MCF 10A (cell line): ENCODE data around the gene PDCD1. TPM values are rescaled to one million over a fixed set of nuclear protein-coding genes. Genes with fewer than 3 reads are reported as not detected.
"Not testable (repeated sequence)": the region's sequence is repeated elsewhere in the genome, so short reads cannot be mapped to it uniquely, and the experiment has no call there.

ENCODE experiments used
- BruUV-seq: library from RNA; stranded (reverse); fragments of 400-500 nt; replicated peaks from 2 replicates; lab custom pipeline; 2021; lab: Mats Ljungman, UMichigan
- CTCF ChIA-PET: fragments of 300-600 bp; sonication (Branson Sonifier 250); formaldehyde crosslinking; extraction: SDS; loops from one replicate; lab custom pipeline; 2021; ENCODE audit warnings: antibody characterized with exemption, inconsistent platforms; lab: Yijun Ruan, JAX
- POLR2A ChIA-PET: fragments of 300-600, 350-650 bp; sonication (Branson Sonifier 250); formaldehyde crosslinking; extraction: SDS; loops from one replicate; lab custom pipeline; 2020; ENCODE audit warnings: antibody characterized with exemption, inconsistent platforms; lab: Yijun Ruan, JAX
- DNase-seq: peaks from one replicate; pipeline ENCODE4 v3.0.0-alpha.2; 2018; ENCODE audit not compliant: unreplicated experiment
- H3K27ac Mint-ChIP-seq: one replicate; pipeline ENCODE4 v1.8.0; 2022; ENCODE audit warnings: mild to moderate bottlenecking, low read depth, mixed read lengths; ENCODE audit not compliant: unreplicated experiment
- H3K27me3 Mint-ChIP-seq: one replicate; pipeline ENCODE4 v1.8.0; 2022; ENCODE audit warnings: mixed read lengths; ENCODE audit not compliant: insufficient read depth, unreplicated experiment
- H3K36me3 Mint-ChIP-seq: one replicate; pipeline ENCODE4 v1.8.0; 2022; ENCODE audit warnings: mild to moderate bottlenecking, moderate library complexity, mixed read lengths; ENCODE audit not compliant: insufficient read depth, unreplicated experiment
- H3K4me1 Mint-ChIP-seq: one replicate; pipeline ENCODE4 v1.8.0; 2022; ENCODE audit warnings: mixed read lengths; ENCODE audit not compliant: insufficient read depth, unreplicated experiment
- H3K4me3 Mint-ChIP-seq: one replicate; pipeline ENCODE4 v1.8.0; 2022; ENCODE audit warnings: mild to moderate bottlenecking, moderate library complexity, mixed read lengths; ENCODE audit not compliant: unreplicated experiment
- H3K9me3 Mint-ChIP-seq: one replicate; pipeline ENCODE4 v1.8.0; 2022; ENCODE audit warnings: mixed read lengths; ENCODE audit not compliant: unreplicated experiment
- CTCF ChIP-seq: fragments of 200-600 bp; IDR thresholded peaks from one replicate; pipeline ENCODE4 v1.8.0; 2022; ENCODE audit warnings: antibody characterized with exemption, mild to moderate bottlenecking; ENCODE audit not compliant: unreplicated experiment
- intact Hi-C: fragments of 100-400 bp; cut with micrococcal nuclease; formaldehyde crosslinking; loops from 2 replicates; pipeline ENCODE4 v1.14.1; 2022
- total RNA-seq: library from RNA; stranded (reverse); gene quantifications from 2 replicates; pipeline ENCODE4 v1.2.3, GENCODE V29; 2022

The PDCD1 gene
- total RNA-seq, 1 experiment from 2014 or later: not detected

DNA sequence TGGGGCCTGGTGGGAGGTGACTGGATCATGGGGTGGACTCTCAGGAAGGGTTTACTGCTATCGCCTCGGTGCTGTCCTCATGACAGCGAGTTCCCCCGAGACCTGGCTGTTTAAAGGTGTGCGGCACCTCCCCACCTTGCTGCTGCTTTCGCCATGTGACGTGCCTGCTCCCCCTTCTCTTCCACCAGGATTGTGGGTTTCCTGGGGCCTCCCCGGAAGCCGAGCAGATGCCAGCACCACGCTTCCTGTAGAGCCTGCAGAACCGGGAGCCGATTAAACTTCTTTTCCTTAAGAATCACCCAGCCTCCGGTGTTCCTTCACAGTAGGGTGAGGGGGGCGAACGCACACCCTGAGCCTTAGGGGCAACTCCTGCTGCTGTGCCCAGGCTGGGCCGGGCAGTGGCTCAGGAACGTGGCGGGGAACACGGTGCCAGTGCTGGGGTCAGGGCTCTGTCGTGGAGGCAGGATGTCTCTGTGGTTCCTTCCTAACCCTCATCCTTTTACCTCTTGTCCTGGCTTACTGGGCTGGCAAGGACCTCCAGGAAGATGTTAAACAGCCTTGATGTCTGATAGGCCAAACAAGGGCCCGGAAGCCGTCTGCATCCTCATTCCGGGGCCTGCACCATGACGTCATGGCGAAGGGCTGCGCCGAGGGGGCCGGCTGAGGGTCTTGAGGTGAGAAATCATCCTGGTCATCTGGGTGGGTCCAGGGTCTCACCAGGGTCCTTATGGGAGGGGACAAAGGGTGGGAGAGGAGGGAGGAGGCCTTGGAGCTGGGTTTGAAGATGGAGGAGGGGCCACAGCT, 37.0 kb downstream of the PDCD1 start:
- no peaks in the 10 kb centered on the region for H3K4me1 Mint-ChIP-seq
- intact Hi-C loops: no loop called here
- H3K27me3 Mint-ChIP-seq: peaks cover 22% of the 10 kb centered on the region
- CTCF ChIA-PET: no interaction called here
- TF ChIP-seq CTCF: no peak
- no peak overlapping the region for H3K27ac Mint-ChIP-seq
- H3K4me3 Mint-ChIP-seq: no peak overlapping the region
- no peak for DNase-seq
- BruUV-seq: no TSS peak
- peaks cover 16% of the 10 kb centered on the region for H3K9me3 Mint-ChIP-seq
- POLR2A ChIA-PET: no interaction called here
- peaks cover 6% of the 10 kb centered on the region for H3K36me3 Mint-ChIP-seq

DNA sequence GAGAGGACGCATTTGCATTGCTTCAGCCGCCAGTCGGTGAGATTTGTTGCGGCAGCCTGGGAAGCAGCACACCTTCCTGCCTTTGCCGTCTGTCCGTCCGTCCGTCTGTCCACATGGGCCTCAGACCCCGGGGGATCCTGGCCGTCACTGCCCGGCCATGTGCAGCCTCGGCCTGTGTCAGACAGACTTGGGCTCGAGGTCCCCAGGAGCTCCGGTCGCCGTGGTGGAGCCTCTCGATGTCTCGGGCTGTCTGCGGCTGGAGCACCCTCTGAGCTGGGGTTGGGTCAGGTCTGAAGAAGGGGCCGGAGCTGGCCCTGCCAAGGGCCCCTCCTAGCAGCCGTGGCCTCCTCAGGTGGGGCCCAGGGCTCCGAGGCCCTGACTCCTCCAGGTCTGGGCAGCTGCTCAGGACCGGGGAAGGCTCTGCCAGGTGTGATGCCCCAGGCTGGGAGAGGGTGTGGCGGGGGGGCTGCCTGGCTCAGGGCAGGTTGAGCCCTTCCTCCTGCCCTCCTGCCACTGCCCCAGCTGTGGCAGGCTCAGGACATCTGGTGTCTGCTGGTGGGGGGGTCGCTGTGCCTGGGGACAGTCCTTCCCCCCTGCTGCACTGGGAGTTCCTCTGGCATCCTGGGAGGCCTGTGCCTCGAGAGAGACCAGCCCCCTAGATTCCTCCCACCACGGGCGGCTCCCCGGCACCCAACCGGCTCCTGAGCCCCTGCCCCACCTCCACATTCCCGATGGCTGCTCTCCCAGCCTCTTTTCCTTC, 37.9 kb downstream of the PDCD1 start:
- CTCF ChIA-PET: no interaction called here
- BruUV-seq: no TSS peak
- no peak overlapping the region for H3K27ac Mint-ChIP-seq
- POLR2A ChIA-PET: no interaction called here
- H3K36me3 Mint-ChIP-seq: peaks cover 6% of the 10 kb centered on the region
- no peaks in the 10 kb centered on the region for H3K4me1 Mint-ChIP-seq
- H3K9me3 Mint-ChIP-seq: peaks cover 16% of the 10 kb centered on the region
- peaks cover 22% of the 10 kb centered on the region for H3K27me3 Mint-ChIP-seq
- intact Hi-C loops: no loop called here
- no peak for TF ChIP-seq CTCF
- DNase-seq: no peak
- H3K4me3 Mint-ChIP-seq: no peak overlapping the region

GRCh38 chr2:241819947-241820624, 38.6 kb downstream of the PDCD1 start:
- CTCF ChIA-PET, H3K4me3 Mint-ChIP-seq: not testable (repeated sequence)
- H3K9me3 Mint-ChIP-seq: peaks cover 16% of the 10 kb centered on the region

GRCh38 chr2:241818943-241819270, 39.8 kb downstream of the PDCD1 start:
- Mint-ChIP-seq H3K27ac (no peak overlapping the region), H3K36me3 (peaks cover 6% of the 10 kb centered on the region), H3K27me3 (peaks cover 30% of the 10 kb centered on the region), H3K4me1 (no peaks in the 10 kb centered on the region), H3K4me3 (no peak overlapping the region), H3K9me3 (peaks cover 14% of the 10 kb centered on the region)
- ChIA-PET POLR2A (no interaction called here), CTCF (no interaction called here)
- intact Hi-C loops: no loop called here
- no peak for DNase-seq
- no peak for TF ChIP-seq CTCF
- no TSS peak for BruUV-seq

More at GRCh38 chr2:241819947-241820624, 38.6 kb downstream of the PDCD1 start:
- BruUV-seq, POLR2A ChIA-PET, intact Hi-C loops, H3K27ac Mint-ChIP-seq, H3K4me1 Mint-ChIP-seq, H3K36me3 Mint-ChIP-seq, DNase-seq: not testable (repeated sequence)
- H3K27me3 Mint-ChIP-seq: peaks cover 28% of the 10 kb centered on the region
